Progenitor cell of endocrine pancreas (in vitro differentiated cells): ENCODE results near the gene SLC26A11. TPM values are rescaled to one million over a fixed set of nuclear protein-coding genes. Genes with fewer than 3 reads are reported as not detected.
A peak's percentile ranks its signal among the peaks of the same experiment; 100 is the strongest.

Experiments
- DNase-seq: peaks from one replicate; pipeline ENCODE4 v3.0.0; 2021; ENCODE audit warnings: low spot score; ENCODE audit not compliant: unreplicated experiment
- H3K27ac Mint-ChIP-seq: 2 replicates; pipeline ENCODE4 v1.8.0; 2021; ENCODE audit warnings: mild to moderate bottlenecking, moderate library complexity, mixed read lengths
- H3K27me3 Mint-ChIP-seq: 2 replicates; pipeline ENCODE4 v1.8.0; 2021; ENCODE audit warnings: mixed read lengths
- H3K36me3 Mint-ChIP-seq: 2 replicates; pipeline ENCODE4 v1.8.0; 2022; ENCODE audit warnings: mixed read lengths; ENCODE audit not compliant: insufficient read depth
- H3K4me1 Mint-ChIP-seq: 2 replicates; pipeline ENCODE4 v1.8.0; 2021; ENCODE audit warnings: low read depth, mixed read lengths
- H3K4me3 Mint-ChIP-seq: 2 replicates; pipeline ENCODE4 v1.8.0; 2021; ENCODE audit warnings: low read depth, mild to moderate bottlenecking, moderate library complexity, mixed read lengths
- H3K9me3 Mint-ChIP-seq: 2 replicates; pipeline ENCODE4 v1.8.0; 2021; ENCODE audit warnings: low read depth, mixed read lengths
- CTCF ChIP-seq: fragments of 200-600 bp; sonication (generic); IDR thresholded peaks from one replicate; pipeline ENCODE4 v1.5.0; 2021; ENCODE audit warnings: antibody characterized with exemption, mild to moderate bottlenecking; ENCODE audit not compliant: unreplicated experiment
- total RNA-seq: library from RNA; stranded (reverse); gene quantifications from 2 replicates; pipeline ENCODE4 v1.2.1, GENCODE V29; 2021

SLC26A11 gene
- total RNA-seq, 1 donor from 2014 or later: 40.1 TPM

- DNase-seq: no peak
- Mint-ChIP-seq H3K4me3 (peak overlapping the region; percentile 76), H3K4me1 (peaks cover 15% of the 10 kb centered on the region), H3K9me3 (no peaks in the 10 kb centered on the region), H3K27me3 (peaks cover 9% of the 10 kb centered on the region), H3K36me3 (peaks cover 2% of the 10 kb centered on the region), H3K27ac (peak overlapping the region; percentile 93)
- no peak for TF ChIP-seq CTCF
Observed at GRCh38 chr17:80262291-80262690, 42.1 kb downstream of the SLC26A11 start.

GRCh38 chr17:80262775-80263244 lies 42.6 kb downstream of the SLC26A11 start:
- Mint-ChIP-seq H3K4me1 (peaks cover 15% of the 10 kb centered on the region), H3K4me3 (no peak overlapping the region), H3K36me3 (peaks cover 2% of the 10 kb centered on the region), H3K9me3 (no peaks in the 10 kb centered on the region), H3K27ac (no peak overlapping the region), H3K27me3 (peaks cover 9% of the 10 kb centered on the region)
- DNase-seq: no peak
- TF ChIP-seq CTCF: no peak

GRCh38 chr17:80263253-80264204 lies 43.3 kb downstream of the SLC26A11 start:
- H3K27ac Mint-ChIP-seq: peak overlapping the region; percentile 10
- H3K4me1 Mint-ChIP-seq: peaks cover 13% of the 10 kb centered on the region
- no peak overlapping the region for H3K4me3 Mint-ChIP-seq
- no peak for DNase-seq
- no peaks in the 10 kb centered on the region for H3K9me3 Mint-ChIP-seq
- peaks cover 2% of the 10 kb centered on the region for H3K36me3 Mint-ChIP-seq
- H3K27me3 Mint-ChIP-seq: peaks cover 2% of the 10 kb centered on the region
- TF ChIP-seq CTCF: no peak

GRCh38 chr17:80264205-80265075 lies 44.2 kb downstream of the SLC26A11 start:
- Mint-ChIP-seq H3K27me3 (no peaks in the 10 kb centered on the region), H3K9me3 (no peaks in the 10 kb centered on the region), H3K4me1 (peaks cover 13% of the 10 kb centered on the region), H3K4me3 (no peak overlapping the region), H3K27ac (no peak overlapping the region), H3K36me3 (peaks cover 2% of the 10 kb centered on the region)
- DNase-seq: no peak
- TF ChIP-seq CTCF: no peak
